ENCODE data around the gene KCNQ1. TPM values are rescaled to one million over a fixed set of nuclear protein-coding genes. Genes with fewer than 3 reads are reported as not detected.

KCNQ1 gene
- polyA plus RNA-seq, 1 of the 3 experiments (the other 2 are of a cell fraction) = 0.05 TPM

- POLR2A ChIA-PET = no interaction called here
Measured at GRCh38 chr11:2586087-2586792, 141.4 kb downstream of the KCNQ1 start.

DNA sequence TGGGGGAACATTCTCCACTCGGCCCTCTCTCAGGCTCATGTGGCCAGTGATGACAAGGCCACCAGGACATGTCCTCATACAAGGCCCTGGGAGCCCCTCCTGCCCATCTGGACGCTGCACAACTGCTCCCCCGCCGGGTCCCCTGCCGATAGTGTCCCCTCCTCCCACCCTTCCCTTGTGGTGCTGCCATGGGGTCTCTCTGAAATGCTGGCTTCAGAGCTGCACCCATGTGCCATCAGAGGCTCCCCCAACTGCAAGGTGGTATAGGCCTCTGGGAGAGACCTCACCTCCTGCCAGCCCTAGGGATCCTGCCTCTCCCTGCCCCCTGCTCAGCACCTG is 142.0 kb downstream of the KCNQ1 start:
- ChIA-PET CTCF (interaction anchor here (1.4 kb wide), 1 partner anchor 54 kb away, joined by 5 read pairs; no protein-coding TSS in a partner anchor), POLR2A (no interaction called here)
- peak; percentile 16 for DNase-seq
- Histone ChIP-seq H3K4me3 (ENCODE audit: low read depth in 2 of 2, low read length in 1 of 2) (no peak overlapping the region), H3F3A (replicated peaks; ENCODE audit: insufficient read depth) (no peaks in the 10 kb centered on the region), H3K9ac (no peak overlapping the region), H3K9me3 (no peaks in the 10 kb centered on the region), H3K79me2 (ENCODE audit: insufficient read depth) (no peaks in the 10 kb centered on the region), H3K9me2 (no peaks in the 10 kb centered on the region), H3K4me1 (ENCODE audit: control insufficient read depth in 1 of 2, insufficient read depth in 2 of 2, low read depth in 1 of 2, low read length in 1 of 2) (peaks cover 0 to 42% of the 10 kb centered on the region in 2 experiments; a peak in 1 of 4 replicates), H3K4me2 (no peak overlapping the region), H3K36me3 (replicated peaks in 1 of 2; ENCODE audit: control insufficient read depth in 1 of 2, insufficient read depth in 2 of 2, low read length in 1 of 2) (no peaks in the 10 kb centered on the region), H2AFZ (ENCODE audit: low read depth) (no peak overlapping the region), H3K27ac (ENCODE audit: low read depth in 2 of 2, low read length in 1 of 2) (no peak overlapping the region), H3K27me3 (ENCODE audit: insufficient read depth) (no peaks in the 10 kb centered on the region), H4K20me1 (ENCODE audit: insufficient read depth) (no peaks in the 10 kb centered on the region)
- no peak for TF ChIP-seq GATA2 (CRISPR knock-in tag; IDR thresholded peaks at IDR 0.05)
- TF ChIP-seq ELF1 (IDR thresholded peaks at IDR 0.05) = no peak
- TF ChIP-seq YY1 (IDR thresholded peaks at IDR 0.05; ENCODE audit: low read depth) = no peak
- no peak for TF ChIP-seq SIN3A (IDR thresholded peaks at IDR 0.05; ENCODE audit: borderline replicate concordance, low read depth, low read length)
- no peak for TF ChIP-seq POLR2AphosphoS5 (IDR thresholded peaks at IDR 0.05; ENCODE audit: low read depth, low read length)
- TF ChIP-seq, protein P1, sequence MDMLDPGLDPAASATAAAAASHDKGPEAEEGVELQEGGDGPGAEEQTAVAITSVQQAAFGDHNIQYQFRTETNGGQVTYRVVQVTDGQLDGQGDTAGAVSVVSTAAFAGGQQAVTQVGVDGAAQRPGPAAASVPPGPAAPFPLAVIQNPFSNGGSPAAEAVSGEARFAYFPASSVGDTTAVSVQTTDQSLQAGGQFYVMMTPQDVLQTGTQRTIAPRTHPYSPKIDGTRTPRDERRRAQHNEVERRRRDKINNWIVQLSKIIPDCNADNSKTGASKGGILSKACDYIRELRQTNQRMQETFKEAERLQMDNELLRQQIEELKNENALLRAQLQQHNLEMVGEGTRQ (IDR thresholded peaks at IDR 0.05; ENCODE audit: borderline replicate concordance, low read depth, low read length) = no peak
- no peak for TF ChIP-seq JUND (IDR thresholded peaks at IDR 0.05)
- TF ChIP-seq MXI1 (IDR thresholded peaks at IDR 0.05; ENCODE audit: low read depth, low read length) = no peak
- no CpG with 5 or more reads among the region's 5 CpGs for WGBS (ENCODE audit: low lambda C conversion rate)

More at GRCh38 chr11:2586087-2586792, 141.4 kb downstream of the KCNQ1 start:
- H3K79me2 ChIP-seq (ENCODE audit: insufficient read depth) = no peaks in the 10 kb centered on the region
- CTCF ChIA-PET = interaction anchor here (1.0 to 1.4 kb wide), 2 partner anchors 53 to 302 kb away, joined by 3 to 5 read pairs; no protein-coding TSS in a partner anchor
- H3K36me3 ChIP-seq (replicated peaks in 1 of 2; ENCODE audit: control insufficient read depth in 1 of 2, insufficient read depth in 2 of 2, low read length in 1 of 2) = no peaks in the 10 kb centered on the region
- H4K20me1 ChIP-seq (ENCODE audit: insufficient read depth) = no peaks in the 10 kb centered on the region
- H3K4me1 ChIP-seq (ENCODE audit: control insufficient read depth in 1 of 2, insufficient read depth in 2 of 2, low read depth in 1 of 2, low read length in 1 of 2) = peaks cover 0 to 47% of the 10 kb centered on the region in 2 experiments; a peak in 1 of 4 replicates
- no peak for TF ChIP-seq CHD2 (IDR thresholded peaks at IDR 0.05; ENCODE audit: low read length, partially characterized antibody)
- TF ChIP-seq NRF1 (IDR thresholded peaks at IDR 0.05; ENCODE audit: low read depth, low read length) = no peak
- TF ChIP-seq FOXJ3 (CRISPR knock-in tag; IDR thresholded peaks at IDR 0.05) = no peak
- no peaks in the 10 kb centered on the region for H3K9me3 ChIP-seq
- H3K27me3 ChIP-seq (ENCODE audit: insufficient read depth) = no peaks in the 10 kb centered on the region
- no peak overlapping the region for H3K9ac ChIP-seq
- no peak overlapping the region for H3K4me2 ChIP-seq
- H3K4me3 ChIP-seq (ENCODE audit: low read depth in 2 of 2, low read length in 1 of 2) = no peak overlapping the region
- H3K27ac ChIP-seq (ENCODE audit: low read depth in 2 of 2, low read length in 1 of 2) = no peak overlapping the region
- peak; percentile 19 for DNase-seq
- WGBS (ENCODE audit: low lambda C conversion rate) = 53% methylated on average over 6 of the region's 18 CpGs
- H2AFZ ChIP-seq (ENCODE audit: low read depth) = no peak overlapping the region
- no peaks in the 10 kb centered on the region for H3K9me2 ChIP-seq
- no peaks in the 10 kb centered on the region for H3F3A ChIP-seq (replicated peaks; ENCODE audit: insufficient read depth)

Measured in SK-N-SH (cell line).